A673 (cell line): ENCODE data around the gene MCM3AP. TPM values are rescaled to one million over a fixed set of nuclear protein-coding genes. Genes with fewer than 3 reads are reported as not detected.

Experiments used
- BruUV-seq: library from RNA; stranded (reverse); fragments of 400-500 nt; replicated peaks from 2 replicates; lab custom pipeline; 2021; lab: Mats Ljungman, UMichigan
- CTCF ChIA-PET: fragments of 300-600 bp; sonication (Branson Sonifier 250); formaldehyde crosslinking; loops from one replicate; lab custom pipeline; 2022; ENCODE audit warnings: antibody characterized with exemption; lab: Charles Lee
- POLR2A ChIA-PET: fragments of 300-600 bp; sonication (Branson Sonifier 250); formaldehyde crosslinking; loops from one replicate; lab custom pipeline; 2022; ENCODE audit warnings: antibody characterized with exemption; ENCODE audit not compliant: low non-redundant PET; lab: Charles Lee
- DNase-seq: peaks from one replicate; pipeline ENCODE4 v3.0.0-alpha.2; 2015; ENCODE audit warnings: low spot score
- H3K27ac ChIP-seq: fragments of 200-600 bp; sonication (generic); 2 replicates; pipeline ENCODE4 v1.5.1; 2016; ENCODE audit warnings: mixed run types, low read depth, mild to moderate bottlenecking, mixed read lengths, antibody characterized with exemption, low read length; ENCODE audit not compliant: poor library complexity, severe bottlenecking
- H3K27me3 ChIP-seq: fragments of 200-600 bp; sonication (generic); replicated peaks from 2 replicates; pipeline ENCODE4 v1.6.1; 2017; ENCODE audit warnings: mixed run types, low read depth, mild to moderate bottlenecking, mixed read lengths, antibody characterized with exemption, low read length; ENCODE audit not compliant: insufficient read depth, poor library complexity
- H3K36me3 ChIP-seq: fragments of 200-600 bp; sonication (generic); 2 replicates; pipeline ENCODE4 v1.6.1; 2016; ENCODE audit warnings: mixed run types, mild to moderate bottlenecking, mixed read lengths, antibody characterized with exemption, low read length; ENCODE audit not compliant: insufficient read depth, poor library complexity, severe bottlenecking
- H3K4me1 ChIP-seq: fragments of 200-600 bp; sonication (generic); 2 replicates; pipeline ENCODE4 v1.6.1; 2017; ENCODE audit warnings: mixed run types, mild to moderate bottlenecking, mixed read lengths, antibody characterized with exemption, low read length; ENCODE audit not compliant: insufficient read depth, poor library complexity, severe bottlenecking
- H3K4me3 ChIP-seq: fragments of 200-600 bp; sonication (generic); 2 replicates; pipeline ENCODE4 v1.5.1; 2016; ENCODE audit warnings: low read depth, mixed run types, mild to moderate bottlenecking, mixed read lengths, low read length; ENCODE audit not compliant: poor library complexity, severe bottlenecking
- H3K9me3 ChIP-seq: fragments of 200-600 bp; sonication (generic); 2 replicates; pipeline ENCODE4 v1.6.1; 2016; ENCODE audit warnings: mixed run types, low read depth, mild to moderate bottlenecking, mixed read lengths, antibody characterized with exemption, low read length; ENCODE audit not compliant: poor library complexity, severe bottlenecking
- EZH2 ChIP-seq: fragments of 200-600 bp; sonication (generic); IDR thresholded peaks from 2 replicates; pipeline ENCODE4 v1.6.1; 2017; ENCODE audit warnings: borderline replicate concordance, low read depth, mild to moderate bottlenecking, mixed read lengths, antibody characterized with exemption, low read length; ENCODE audit not compliant: poor library complexity, severe bottlenecking
- intact Hi-C: fragments of 100-400 bp; cut with micrococcal nuclease; formaldehyde crosslinking; loops from one replicate; pipeline ENCODE4 v1.10.0; 2022; ENCODE audit not compliant: unreplicated experiment
- total RNA-seq: library from RNA; stranded (reverse); gene quantifications from 2 replicates; pipeline ENCODE4 v1.2.3, GENCODE V29; 2021
- TF ChIP-seq, protein P1 (sequence below): fragments of 300-800, 200-600 bp; sonication (generic); conservative IDR thresholded peaks from 2 replicates; pipeline ENCODE4 v1.5.1; 2017; ENCODE audit warnings: low read depth, mild to moderate bottlenecking, antibody characterized with exemption, low read length, moderate library complexity, mixed read lengths

Gene MCM3AP
- total RNA-seq, 1 experiment from 2014 or later, result 121 TPM

DNA sequence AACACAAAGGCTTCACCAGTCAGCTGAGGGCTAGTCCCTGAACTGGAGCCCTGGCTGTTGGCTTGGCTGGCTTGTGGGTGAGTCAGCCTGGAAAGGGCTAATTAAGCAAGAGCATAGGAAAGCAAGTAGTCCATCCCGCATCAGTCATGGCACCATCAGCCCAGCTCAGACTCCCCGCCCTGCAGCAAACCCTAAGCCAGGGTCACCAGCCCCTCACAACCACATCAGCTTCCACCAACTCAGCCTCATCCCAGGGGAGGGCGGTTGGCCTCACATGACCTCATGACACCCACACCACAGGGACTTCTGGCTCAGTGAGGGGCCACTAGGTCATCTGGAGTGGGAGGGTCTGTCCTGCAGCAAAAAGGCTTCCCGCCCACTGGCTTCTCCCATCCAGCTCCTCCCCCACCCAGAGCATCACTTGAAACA is 94.1 kb downstream of the MCM3AP start:
- CTCF ChIA-PET, result no interaction called here
- Histone ChIP-seq H3K36me3 (peaks cover 54% of the 10 kb centered on the region), H3K27me3 (no peaks in the 10 kb centered on the region), H3K27ac (no peak overlapping the region), H3K4me1 (no peaks in the 10 kb centered on the region), H3K4me3 (no peak overlapping the region), H3K9me3 (no peaks in the 10 kb centered on the region)
- DNase-seq, result no peak
- intact Hi-C loops, result no loop called here
- no peak for TF ChIP-seq EZH2
- BruUV-seq, result no TSS peak
- POLR2A ChIA-PET, result no interaction called here

DNA sequence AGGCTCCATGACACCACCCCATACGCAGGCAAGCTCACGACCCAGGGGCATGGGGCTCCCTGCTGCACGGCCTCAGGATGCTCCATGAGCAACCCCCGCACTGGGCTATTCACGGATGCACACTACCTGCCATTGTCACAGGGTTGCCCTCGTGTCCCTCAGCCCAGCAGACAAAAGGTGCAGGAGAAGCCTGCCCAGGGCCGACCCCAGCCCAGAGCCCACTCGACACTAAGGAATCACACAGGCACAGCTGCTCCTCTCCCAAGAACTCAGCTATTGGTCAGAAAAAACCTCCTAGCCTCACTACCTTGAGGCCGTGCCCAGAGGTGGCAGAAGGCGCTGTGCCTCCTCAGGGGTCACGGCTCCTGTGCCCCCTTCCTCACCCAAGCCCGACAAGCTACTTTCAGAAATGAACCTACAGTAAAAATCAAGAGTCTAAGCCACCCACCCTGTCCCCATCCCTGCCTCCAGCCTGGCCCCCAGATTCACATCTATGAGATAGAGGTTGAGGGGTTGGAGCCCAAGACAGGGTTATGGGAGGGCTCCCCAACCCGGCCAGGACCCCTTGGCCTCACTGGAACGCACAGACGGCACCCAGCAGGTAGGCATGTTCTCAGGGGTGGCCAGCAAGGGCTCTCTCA is 94.8 kb downstream of the MCM3AP start:
- Histone ChIP-seq H3K27ac (no peak overlapping the region), H3K4me3 (no peak overlapping the region), H3K36me3 (peaks cover 50% of the 10 kb centered on the region), H3K27me3 (no peaks in the 10 kb centered on the region), H3K4me1 (no peaks in the 10 kb centered on the region), H3K9me3 (no peaks in the 10 kb centered on the region)
- intact Hi-C loops, result no loop called here
- TSS peak; percentile 51 for BruUV-seq
- no peak for DNase-seq
- CTCF ChIA-PET, result no interaction called here
- TF ChIP-seq, protein P1, sequence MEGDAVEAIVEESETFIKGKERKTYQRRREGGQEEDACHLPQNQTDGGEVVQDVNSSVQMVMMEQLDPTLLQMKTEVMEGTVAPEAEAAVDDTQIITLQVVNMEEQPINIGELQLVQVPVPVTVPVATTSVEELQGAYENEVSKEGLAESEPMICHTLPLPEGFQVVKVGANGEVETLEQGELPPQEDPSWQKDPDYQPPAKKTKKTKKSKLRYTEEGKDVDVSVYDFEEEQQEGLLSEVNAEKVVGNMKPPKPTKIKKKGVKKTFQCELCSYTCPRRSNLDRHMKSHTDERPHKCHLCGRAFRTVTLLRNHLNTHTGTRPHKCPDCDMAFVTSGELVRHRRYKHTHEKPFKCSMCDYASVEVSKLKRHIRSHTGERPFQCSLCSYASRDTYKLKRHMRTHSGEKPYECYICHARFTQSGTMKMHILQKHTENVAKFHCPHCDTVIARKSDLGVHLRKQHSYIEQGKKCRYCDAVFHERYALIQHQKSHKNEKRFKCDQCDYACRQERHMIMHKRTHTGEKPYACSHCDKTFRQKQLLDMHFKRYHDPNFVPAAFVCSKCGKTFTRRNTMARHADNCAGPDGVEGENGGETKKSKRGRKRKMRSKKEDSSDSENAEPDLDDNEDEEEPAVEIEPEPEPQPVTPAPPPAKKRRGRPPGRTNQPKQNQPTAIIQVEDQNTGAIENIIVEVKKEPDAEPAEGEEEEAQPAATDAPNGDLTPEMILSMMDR, result no peak
- no peak for TF ChIP-seq EZH2
- POLR2A ChIA-PET, result interaction anchor here (0.7 kb wide), 1 partner anchor 135 kb away, joined by 5 read pairs; a partner anchor contains a TSS

DNA sequence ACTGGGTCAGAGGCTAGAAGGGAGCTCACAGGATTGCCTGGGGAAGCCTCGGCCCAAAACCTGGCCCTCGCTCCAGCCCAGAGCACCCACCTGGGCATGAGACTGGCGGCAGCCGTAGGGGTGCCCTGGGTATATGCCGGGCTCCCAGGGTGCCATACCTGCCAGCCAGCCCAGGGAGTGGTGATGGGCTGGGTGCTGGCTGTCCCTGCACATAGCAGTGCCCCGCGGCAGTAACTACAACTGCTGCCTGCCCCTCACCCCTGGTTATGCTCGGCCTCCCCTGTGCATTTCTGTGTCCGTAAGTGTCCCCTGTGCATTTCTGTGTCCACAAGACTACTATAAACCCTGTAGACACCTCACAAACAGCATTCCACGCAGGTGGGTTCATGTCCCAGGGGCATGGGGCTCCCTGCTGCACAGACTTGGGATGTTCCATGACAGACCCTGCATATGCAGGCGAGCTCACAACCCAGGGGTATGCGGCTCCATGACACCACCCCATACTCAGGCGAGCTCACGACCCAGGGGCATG is 95.4 kb downstream of the MCM3AP start:
- no peaks in the 10 kb centered on the region for H3K9me3 ChIP-seq
- H3K4me1 ChIP-seq, result no peaks in the 10 kb centered on the region
- CTCF ChIA-PET, result no interaction called here
- POLR2A ChIA-PET, result interaction anchor here (0.7 kb wide), 1 partner anchor 136 kb away, joined by 5 read pairs; a partner anchor contains a TSS
- no peak overlapping the region for H3K27ac ChIP-seq
- intact Hi-C loops, result no loop called here
- TF ChIP-seq, protein P1, result no peak
- no peak for TF ChIP-seq EZH2
- BruUV-seq, result no TSS peak
- peaks cover 44% of the 10 kb centered on the region for H3K36me3 ChIP-seq
- no peak overlapping the region for H3K4me3 ChIP-seq
- no peaks in the 10 kb centered on the region for H3K27me3 ChIP-seq
- no peak for DNase-seq
